HEK293 (cell line): ENCODE data around the gene DENND1A.

Experiments
- CTCF ChIA-PET: fragments of 350-600 bp; formaldehyde crosslinking; extraction: SDS; loops from one replicate; lab custom pipeline; 2021; ENCODE audit warnings: antibody characterized with exemption; lab: Yijun Ruan, JAX
- POLR2A ChIA-PET: fragments of 300-600 bp; formaldehyde crosslinking; extraction: SDS; loops from one replicate; lab custom pipeline; 2020; ENCODE audit warnings: antibody characterized with exemption, inconsistent platforms; lab: Yijun Ruan, JAX
- H3K27ac ChIP-seq: fragments of 200-500 bp; sonication (Bioruptor generic); 2 replicates; pipeline ENCODE4 v1.5.1; 2014; ENCODE audit warnings: low read depth, low read length, control low read depth, inconsistent platforms; ENCODE audit errors: extremely low read depth
- H3K36me3 ChIP-seq, 2 experiments: fragments of 200-500 bp in 1 of 2; sonication (Bioruptor generic) in 1 of 2; 1 replicate in 1 of 2; 2 replicates in 1 of 2; pipeline ENCODE4 v1.5.1; 2014 to 2017; ENCODE audit warnings: inconsistent platforms in 2 of 2, low read length in 2 of 2; ENCODE audit not compliant: control insufficient read depth in 2 of 2, insufficient read depth in 1 of 2
- H3K4me1 ChIP-seq: fragments of 200-500 bp; sonication (Bioruptor generic); 2 replicates; pipeline ENCODE4 v1.5.1; 2014; ENCODE audit warnings: mild to moderate bottlenecking, low read length, inconsistent platforms; ENCODE audit not compliant: control insufficient read depth, insufficient read depth
- H3K4me3 ChIP-seq: 2 replicates; pipeline ENCODE4 v1.5.1; 2011; ENCODE audit warnings: low read depth, mild to moderate bottlenecking, control low read depth, low read length, moderate library complexity
- H3K9me3 ChIP-seq: fragments of 200-500 bp; sonication (Bioruptor generic); 2 replicates; pipeline ENCODE4 v1.5.1; 2014; ENCODE audit warnings: low read depth, low read length, inconsistent platforms; ENCODE audit not compliant: control insufficient read depth, insufficient read depth
- GLIS2 ChIP-seq: fragments of 450-650 bp; formaldehyde crosslinking; IDR thresholded peaks from 2 replicates; pipeline ENCODE4 v1.5.1; 2016; ENCODE audit warnings: missing biosample characterization, missing genetic modification characterization
- HIC1 ChIP-seq: fragments of 450-650 bp; formaldehyde crosslinking; IDR thresholded peaks from 2 replicates; pipeline ENCODE4 v1.5.1; 2016; ENCODE audit warnings: missing biosample characterization, missing genetic modification characterization
- HOXC10 ChIP-seq: sonication (generic); formaldehyde crosslinking; IDR thresholded peaks from 2 replicates; pipeline ENCODE4 v1.8.1; 2023; ENCODE audit warnings: mild to moderate bottlenecking, missing genetic modification reagents
- KLF16 ChIP-seq: fragments of 450-650 bp; formaldehyde crosslinking; IDR thresholded peaks from 2 replicates; pipeline ENCODE4 v1.5.1; 2017; ENCODE audit warnings: missing biosample characterization, missing genetic modification characterization
- SCRT1 ChIP-seq: fragments of 450-650 bp; formaldehyde crosslinking; IDR thresholded peaks from 2 replicates; pipeline ENCODE4 v1.5.1; 2016; ENCODE audit warnings: missing biosample characterization, missing genetic modification characterization, borderline replicate concordance
- SCRT2 ChIP-seq: fragments of 450-650 bp; formaldehyde crosslinking; IDR thresholded peaks from 2 replicates; pipeline ENCODE4 v1.5.1; 2016; ENCODE audit warnings: missing biosample characterization, missing genetic modification characterization
- ZBTB1 ChIP-seq: fragments of 450-650 bp; formaldehyde crosslinking; IDR thresholded peaks from 2 replicates; pipeline ENCODE4 v1.5.1; 2016; ENCODE audit warnings: missing biosample characterization, missing genetic modification characterization
- ZBTB48 ChIP-seq: fragments of 450-650 bp; formaldehyde crosslinking; IDR thresholded peaks from 2 replicates; pipeline ENCODE4 v1.5.1; 2016; ENCODE audit warnings: missing biosample characterization, missing genetic modification characterization
- ZFP3 ChIP-seq: fragments of 450-650 bp; formaldehyde crosslinking; IDR thresholded peaks from 2 replicates; pipeline ENCODE4 v1.5.1; 2016; ENCODE audit warnings: low read depth, missing biosample characterization, missing genetic modification characterization
- ZNF18 ChIP-seq: fragments of 450-650 bp; formaldehyde crosslinking; IDR thresholded peaks from 2 replicates; pipeline ENCODE4 v1.5.1; 2016; ENCODE audit warnings: missing biosample characterization, missing genetic modification characterization
- ZNF23 ChIP-seq: fragments of 450-650 bp; formaldehyde crosslinking; IDR thresholded peaks from 2 replicates; pipeline ENCODE4 v1.5.1; 2016; ENCODE audit warnings: missing biosample characterization, missing genetic modification characterization, borderline replicate concordance
- ZNF416 ChIP-seq: fragments of 450-650 bp; formaldehyde crosslinking; IDR thresholded peaks from 2 replicates; pipeline ENCODE4 v1.5.1; 2016; ENCODE audit warnings: missing biosample characterization, missing genetic modification characterization
- ZNF560 ChIP-seq: fragments of 450-650 bp; formaldehyde crosslinking; IDR thresholded peaks from 2 replicates; pipeline ENCODE4 v1.5.1; 2017; ENCODE audit warnings: missing biosample characterization, missing genetic modification characterization, borderline replicate concordance
- ZNF629 ChIP-seq: fragments of 450-650 bp; formaldehyde crosslinking; IDR thresholded peaks from 2 replicates; pipeline ENCODE4 v1.5.1; 2017; ENCODE audit warnings: missing biosample characterization, missing genetic modification characterization
- ZNF677 ChIP-seq: fragments of 450-650 bp; IDR thresholded peaks from 2 replicates; pipeline ENCODE4 v1.5.0; 2018; ENCODE audit warnings: missing biosample characterization, mild to moderate bottlenecking, missing genetic modification characterization, moderate library complexity

The DENND1A gene

GRCh38 chr9:123361731-123362510, 568.0 kb downstream of the DENND1A start:
- Histone ChIP-seq H3K36me3 (no peaks in the 10 kb centered on the region), H3K27ac (no peak overlapping the region), H3K4me1 (no peaks in the 10 kb centered on the region), H3K4me3 (no peak overlapping the region), H3K9me3 (no peaks in the 10 kb centered on the region)
- TF ChIP-seq ZFP3 (tag by site-specific recombination) (no peak), ZBTB48 (peak; percentile 58; the same call in 1 of the 2 replicates), ZNF23 (tag by site-specific recombination) (no peak), ZNF677 (no peak), SCRT1 (tag by site-specific recombination) (no peak), KLF16 (tag by site-specific recombination) (no peak), ZBTB1 (tag by site-specific recombination) (no peak), ZNF629 (tag by site-specific recombination) (no peak), ZNF18 (tag by site-specific recombination) (no peak), GLIS2 (tag by site-specific recombination) (peak; percentile 48; the same call in 1 of the 2 replicates), HOXC10 (CRISPR knock-in tag) (no peak)
- ChIA-PET POLR2A (interaction anchor here (1.5 kb wide), 1 partner anchor 12 kb away, joined by 4 read pairs; no protein-coding TSS in a partner anchor), CTCF (interaction anchor here (0.5 to 1.2 kb wide), 3 partner anchors 12 to 259 kb away, joined by 3 to 4 read pairs (median 3); no protein-coding TSS in a partner anchor)

- Histone ChIP-seq H3K36me3 (no peaks in the 10 kb centered on the region), H3K9me3 (no peaks in the 10 kb centered on the region), H3K4me3 (no peak overlapping the region), H3K4me1 (no peaks in the 10 kb centered on the region), H3K27ac (no peak overlapping the region)
- ChIA-PET CTCF (interaction anchor here (0.5 to 2.8 kb wide), 5 partner anchors 11 to 258 kb away, joined by 3 to 17 read pairs (median 4); no protein-coding TSS in a partner anchor), POLR2A (interaction anchor here (1.5 kb wide), 1 partner anchor 11 kb away, joined by 4 read pairs; no protein-coding TSS in a partner anchor)
- TF ChIP-seq HIC1 (tag by site-specific recombination) (peak; percentile 32; the same call in 1 of the 2 replicates), ZNF560 (tag by site-specific recombination) (no peak), SCRT2 (0 out of 2 replicates have a peak, but pooled peaks have one; percentile 39), ZBTB48 (peak; percentile 10; the same call in 1 of the 2 replicates), ZNF416 (tag by site-specific recombination) (no peak), ZFP3 (tag by site-specific recombination) (no peak)
Observed at GRCh38 chr9:123361086-123361730, 568.7 kb downstream of the DENND1A start.
